Iris pigment epithelial cell (primary cell): ENCODE data around the gene LGI2.
A peak's percentile ranks its signal among the peaks of the same experiment; 100 is the strongest.
"Not testable (repeated sequence)": the region's sequence is repeated elsewhere in the genome, so short reads cannot be mapped to it uniquely, and the experiment has no call there.

ENCODE experiments used
- DNase-seq: peaks from one replicate; pipeline ENCODE4 v3.0.0-alpha.2; 2011; ENCODE audit warnings: low read depth

LGI2 gene

DNA sequence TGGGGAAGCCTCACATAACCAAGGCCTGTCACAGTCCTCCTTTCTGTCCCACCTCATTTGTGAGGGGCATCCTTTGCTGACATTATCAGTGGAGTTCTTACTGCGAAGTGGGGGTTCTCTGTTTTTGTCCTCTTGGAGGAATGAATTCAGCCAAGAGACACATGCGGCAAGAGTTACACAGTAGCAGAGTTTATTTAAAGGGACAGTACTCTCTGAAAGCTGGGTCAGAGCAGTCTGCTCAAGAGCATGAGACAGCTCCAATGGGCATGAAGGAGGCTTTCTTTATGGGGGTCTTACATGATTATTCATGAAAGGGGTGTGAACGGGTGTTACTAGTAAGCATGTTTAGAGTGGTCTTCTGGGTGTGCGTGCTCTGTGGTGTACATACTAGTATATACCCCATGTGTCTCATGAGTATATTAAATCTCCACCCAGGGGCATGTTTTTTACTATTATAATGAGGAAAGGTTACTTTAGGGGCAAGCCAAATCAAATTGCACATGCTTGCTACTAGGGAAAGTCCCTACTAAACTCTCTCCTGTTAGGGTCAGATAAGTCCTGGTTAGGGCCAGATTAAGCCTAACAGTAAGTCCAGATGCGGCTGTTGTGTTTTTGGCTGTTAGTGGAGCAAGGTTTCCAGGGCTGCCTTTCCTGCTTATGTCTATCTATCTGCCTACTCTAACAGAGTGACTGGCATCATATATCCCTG lies 19.8 kb upstream of the LGI2 start:
- DNase-seq, result no peak

DNA sequence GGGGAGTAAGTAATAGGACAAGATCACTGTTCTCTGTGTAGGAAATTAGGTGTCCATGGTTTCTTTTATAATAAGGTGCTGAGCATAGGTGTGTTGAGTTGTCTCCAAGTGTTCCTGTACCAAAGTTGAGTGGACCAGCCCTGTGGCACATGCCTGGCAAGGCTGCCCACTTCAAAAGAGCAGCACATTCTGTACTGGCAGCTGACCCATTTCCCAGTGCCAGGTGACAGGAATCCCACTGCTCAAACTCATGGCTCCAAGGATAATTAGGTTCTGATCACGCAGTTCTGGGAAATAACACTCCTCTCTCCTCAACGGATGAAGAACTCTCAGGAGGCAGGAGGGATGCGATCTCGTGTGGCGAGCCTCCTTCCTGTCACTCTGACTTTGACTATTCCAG lies 12.8 kb upstream of the LGI2 start:
- no peak for DNase-seq

- no peak for DNase-seq
Observed at GRCh38 chr4:25033526-25033925, 2.8 kb upstream of the LGI2 start.

- DNase-seq, result peak; percentile 8
Observed at GRCh38 chr4:25032126-25032525, 1.4 kb upstream of the LGI2 start.

DNA sequence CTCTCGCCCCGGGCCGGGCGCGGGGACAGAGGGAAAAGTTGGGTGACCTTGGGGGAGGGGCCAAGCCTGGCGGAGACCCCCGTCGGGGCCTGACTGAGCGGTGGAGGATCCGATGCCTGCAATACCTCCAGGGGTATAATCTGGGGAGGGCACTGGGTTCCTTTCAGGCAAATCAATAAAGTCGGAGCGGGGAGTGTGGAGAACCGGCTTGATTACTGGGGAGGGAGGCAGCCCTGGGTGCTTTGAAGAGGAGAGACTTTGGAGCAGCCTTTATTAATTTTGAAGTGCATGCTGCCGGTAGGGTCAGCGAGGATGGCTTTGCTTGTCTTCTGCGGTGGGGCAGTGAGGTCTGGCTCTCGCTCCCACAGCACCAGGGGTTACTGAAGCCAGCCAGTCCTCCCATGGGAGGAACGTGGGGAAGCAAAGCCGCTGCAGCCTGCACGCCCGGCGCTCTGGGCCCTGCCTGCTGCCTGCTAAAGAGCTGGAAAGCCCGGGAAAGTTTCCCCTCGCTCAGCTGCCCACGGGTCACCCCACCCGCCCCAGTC lies 403 bp upstream of the LGI2 start:
- DNase-seq, result peak; percentile 6

DNA sequence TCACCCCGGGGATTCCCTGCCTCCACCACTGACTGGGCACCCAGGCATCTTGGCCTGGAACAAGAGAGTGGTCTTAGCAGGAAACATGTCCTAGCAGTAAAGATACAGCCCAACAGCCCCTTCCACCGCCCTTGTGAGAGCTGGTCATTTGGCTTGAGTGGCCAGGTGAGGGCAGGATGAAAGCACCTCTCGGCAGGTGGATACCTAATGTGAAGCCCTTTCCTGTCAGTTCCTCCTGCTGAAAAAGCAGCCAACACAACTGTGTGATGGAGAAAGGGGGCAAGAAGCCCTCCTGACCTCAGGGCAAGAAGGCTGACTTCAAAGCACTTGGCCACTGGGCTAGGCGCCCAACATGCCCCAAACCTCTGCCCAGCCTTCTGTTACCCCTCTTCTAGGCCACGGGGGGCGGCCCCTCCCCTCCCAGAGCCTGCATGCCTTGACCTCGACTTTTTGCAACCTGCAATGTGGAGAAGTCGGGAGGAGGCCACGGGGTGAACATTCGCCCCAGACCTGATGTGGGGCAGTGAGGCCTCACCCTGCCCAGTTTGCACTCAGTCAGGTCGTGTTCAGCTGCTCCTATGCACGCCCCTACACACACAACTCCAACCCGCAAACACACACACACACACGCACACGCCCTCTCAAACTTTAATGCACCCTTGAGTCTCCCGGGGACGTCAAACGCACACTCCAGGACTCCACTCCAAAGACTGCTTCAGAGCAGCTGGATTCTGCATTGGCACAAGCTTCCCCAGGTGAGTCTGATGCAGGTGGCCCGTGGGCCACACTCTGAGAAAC lies 1.1 kb downstream of the LGI2 start:
- DNase-seq, result no peak

- no peak for DNase-seq
Observed at GRCh38 chr4:25028851-25029250, 1.9 kb downstream of the LGI2 start.

GRCh38 chr4:25022766-25023165 lies 8.0 kb downstream of the LGI2 start:
- DNase-seq, result no peak

- peak; percentile 26 for DNase-seq
Observed at GRCh38 chr4:25021216-25021615, 9.5 kb downstream of the LGI2 start.

- DNase-seq, result peak; percentile 67
Observed at GRCh38 chr4:25020236-25020635, 10.5 kb downstream of the LGI2 start.

DNA sequence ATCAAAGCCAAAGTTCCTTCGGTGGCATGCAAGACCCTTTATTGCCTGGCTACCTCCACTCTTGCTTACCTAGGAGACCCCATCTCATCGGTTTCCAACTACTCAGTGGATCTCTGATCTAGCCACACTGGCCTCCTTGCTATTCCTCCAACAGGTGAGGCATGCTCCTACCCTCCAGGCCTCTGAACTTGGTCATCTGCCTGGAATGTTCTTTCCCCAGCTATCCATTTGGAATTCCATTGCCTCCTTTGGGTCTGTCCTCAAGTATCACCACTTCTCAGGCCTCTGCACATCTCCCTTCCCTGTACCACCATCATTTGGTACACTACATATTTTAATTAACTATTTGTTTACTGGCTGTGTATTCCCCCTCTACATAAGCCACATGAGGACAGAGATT lies 11.2 kb downstream of the LGI2 start:
- DNase-seq, result no peak

DNA sequence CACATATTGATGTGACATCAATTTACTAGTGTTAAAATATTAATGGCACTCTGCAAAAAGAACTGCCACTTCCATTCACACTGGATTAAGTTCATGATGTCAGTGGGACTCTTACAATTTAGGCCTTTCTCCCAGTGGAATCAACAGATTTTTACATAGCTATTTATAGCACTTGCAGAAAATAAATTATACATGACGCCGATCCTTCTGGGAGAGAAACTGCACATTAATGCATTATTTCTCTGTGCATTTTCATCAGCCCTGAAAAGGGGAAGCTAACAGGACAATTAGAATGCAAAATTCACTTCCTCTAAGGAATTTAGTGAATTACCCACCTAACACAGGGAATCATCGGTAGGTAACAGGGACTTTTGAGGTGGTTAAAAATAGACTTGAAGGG lies 15.7 kb downstream of the LGI2 start:
- no peak for DNase-seq

GRCh38 chr4:25014662-25014983 lies 16.1 kb downstream of the LGI2 start:
- not testable (repeated sequence) for DNase-seq

GRCh38 chr4:25013756-25014661 lies 16.7 kb downstream of the LGI2 start:
- DNase-seq, result no peak

- DNase-seq, result no peak
Observed at GRCh38 chr4:25012655-25013054, 18.1 kb downstream of the LGI2 start.

DNA sequence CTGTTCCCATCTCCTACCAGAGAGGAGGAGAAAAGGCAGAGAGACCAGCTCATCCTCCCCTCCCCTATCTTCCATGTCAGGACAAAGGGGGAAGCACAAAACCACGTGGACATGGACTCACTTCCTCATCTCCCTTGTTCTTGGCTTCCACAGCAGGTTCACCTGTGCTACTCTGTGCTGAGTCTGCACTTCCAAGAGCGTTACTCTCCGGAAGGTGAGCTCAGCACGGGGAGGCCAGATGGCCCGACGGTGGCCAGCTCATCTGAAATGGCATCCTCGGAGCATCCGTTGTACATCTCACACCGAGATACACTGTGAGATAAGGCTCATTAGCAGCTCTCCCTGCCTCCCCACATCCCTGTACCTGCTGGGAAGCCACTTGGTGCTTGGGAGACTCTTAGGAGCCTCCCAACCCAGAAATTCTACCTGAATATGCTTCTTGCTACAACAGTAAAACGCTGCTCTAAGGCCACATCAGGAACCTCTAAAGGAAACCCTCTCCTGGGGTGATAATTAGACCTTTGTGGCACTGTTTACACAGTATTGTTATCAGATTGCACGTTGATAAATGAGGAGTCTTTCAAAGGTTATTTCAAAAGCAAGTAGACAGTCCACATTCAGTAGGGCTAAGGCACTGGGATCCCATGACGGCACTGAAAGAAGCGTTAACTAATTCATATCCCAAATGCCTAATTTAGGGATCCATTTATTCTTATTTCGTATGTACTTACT lies 19.4 kb downstream of the LGI2 start:
- no peak for DNase-seq

DNA sequence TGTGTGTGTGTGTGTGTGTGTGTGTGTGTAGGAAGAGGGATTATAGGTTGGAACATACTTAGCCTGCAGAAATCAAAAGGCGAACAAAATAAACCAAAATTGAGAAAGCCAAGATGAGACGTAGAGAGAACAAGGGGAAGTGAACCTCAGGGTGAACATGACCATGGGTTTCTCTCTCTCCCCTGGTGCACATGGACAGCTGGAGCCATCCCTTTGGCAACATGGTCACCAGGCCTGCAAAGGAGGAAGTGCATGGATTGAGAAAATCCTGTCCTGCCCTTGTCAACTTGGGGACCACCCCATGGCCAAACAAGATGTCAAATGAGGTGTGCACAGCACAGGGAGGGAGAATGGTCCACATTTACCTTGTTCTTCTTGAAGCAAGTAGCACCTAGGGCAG lies 23.1 kb downstream of the LGI2 start:
- no peak for DNase-seq

- DNase-seq, result no peak
Observed at GRCh38 chr4:25002681-25003080, 28.1 kb downstream of the LGI2 start.

- DNase-seq, result no peak
Observed at GRCh38 chr4:25001509-25001908, 29.2 kb downstream of the LGI2 start.

GRCh38 chr4:25000639-25001038 lies 30.1 kb downstream of the LGI2 start:
- DNase-seq, result no peak

GRCh38 chr4:24999392-25000089 lies 31.2 kb downstream of the LGI2 start:
- no peak for DNase-seq
